HAP-1 (cell line): ENCODE results near the gene ENTHD1.
"Not testable (repeated sequence)": the region's sequence is repeated elsewhere in the genome, so short reads cannot be mapped to it uniquely, and the experiment has no call there.

ENCODE experiments used
- DNase-seq, 2 experiments: peaks; one replicate each; pipeline ENCODE4 v3.0.0-alpha.2; 2016 to 2020; ENCODE audit warnings: low spot score in 2 of 2
- H3K27me3 ChIP-seq: fragments of 250-450 bp; sonication (Bioruptor Pico); 2 replicates; pipeline ENCODE4 v1.5.1; 2020; ENCODE audit warnings: low read depth, mild to moderate bottlenecking, moderate library complexity
- H3K36me3 ChIP-seq: fragments of 250-450 bp; sonication (Bioruptor Pico); replicated peaks from 2 replicates; pipeline ENCODE4 v1.5.1; 2020; ENCODE audit warnings: mild to moderate bottlenecking
- H3K4me1 ChIP-seq: fragments of 250-450 bp; sonication (Bioruptor Pico); 2 replicates; pipeline ENCODE4 v1.5.1; 2020; ENCODE audit warnings: mild to moderate bottlenecking
- H3K4me3 ChIP-seq: fragments of 250-450 bp; sonication (Bioruptor Pico); 2 replicates; pipeline ENCODE4 v1.5.1; 2020; ENCODE audit warnings: mild to moderate bottlenecking, moderate library complexity
- H3K9me3 ChIP-seq: fragments of 250-450 bp; sonication (Bioruptor Pico); 2 replicates; pipeline ENCODE4 v1.5.1; 2020; ENCODE audit warnings: mild to moderate bottlenecking, moderate library complexity
- in situ Hi-C: fragments of 300-500 bp; cut with MboI; formaldehyde crosslinking; loops from 3 replicates; pipeline ENCODE4 v1.14.3; 2020; ENCODE audit warnings: low sequenced_read_pairs, inconsistent platforms, mixed read lengths

The ENTHD1 gene

DNA sequence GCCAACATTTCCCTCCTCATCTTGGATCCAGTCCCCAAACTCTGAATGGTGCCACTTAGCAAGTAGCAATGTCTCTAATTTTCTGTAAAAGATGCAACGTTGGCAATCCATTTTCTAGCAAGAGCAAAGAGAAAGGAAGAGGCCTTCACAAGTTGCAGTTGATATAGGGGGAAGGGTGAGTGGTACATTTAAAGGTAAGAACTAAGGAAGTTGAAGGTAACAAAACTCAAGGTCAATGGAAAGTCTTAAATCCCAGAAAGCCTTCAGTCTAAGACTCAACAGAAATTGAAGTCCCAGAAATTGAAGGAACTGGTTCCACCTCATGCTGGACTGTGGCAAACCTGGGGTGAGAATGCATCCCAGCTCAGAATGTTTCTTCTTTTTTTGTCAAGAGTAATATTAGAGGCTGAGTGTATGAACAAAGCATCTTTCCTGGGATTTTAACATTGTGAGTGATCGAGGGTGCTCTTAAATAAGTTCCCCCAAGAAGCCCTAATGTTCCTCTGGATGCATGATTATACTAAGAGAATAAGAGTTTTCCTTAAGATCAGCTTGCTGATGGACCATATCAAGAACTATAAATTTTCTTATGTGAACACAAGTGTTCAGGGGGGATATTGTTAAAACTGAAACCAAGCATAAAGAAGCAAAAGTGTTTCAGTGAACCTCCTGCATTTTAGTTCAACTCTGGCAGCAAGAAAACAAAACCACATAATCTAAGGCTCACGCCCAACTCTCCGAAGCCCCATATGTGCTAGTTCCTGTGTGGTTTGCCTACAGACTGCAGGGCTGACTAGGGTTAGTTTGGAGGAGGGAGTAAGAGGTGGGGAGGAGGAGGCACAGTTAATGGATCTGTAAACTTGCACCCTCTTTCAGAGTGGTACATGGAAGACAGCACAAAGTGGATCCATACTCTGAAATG lies 7.0 kb upstream of the ENTHD1 start, which contains the start of gene GRAP2:
Gene GRAP2, plus strand, starts transcription at position 779 of the 922 bp plus-strand sequence. CDS start 46,023 bp downstream, outside the sequence.
- in situ Hi-C loops: no loop called here
- H3K27me3 ChIP-seq: no peaks in the 10 kb centered on the region
- H3K9me3 ChIP-seq: no peaks in the 10 kb centered on the region
- H3K4me1 ChIP-seq: peaks cover 5% of the 10 kb centered on the region
- DNase-seq: no peak
- H3K4me3 ChIP-seq: no peak within 1 kb of the TSS
- H3K36me3 ChIP-seq: no peaks in the 10 kb centered on the region

DNA sequence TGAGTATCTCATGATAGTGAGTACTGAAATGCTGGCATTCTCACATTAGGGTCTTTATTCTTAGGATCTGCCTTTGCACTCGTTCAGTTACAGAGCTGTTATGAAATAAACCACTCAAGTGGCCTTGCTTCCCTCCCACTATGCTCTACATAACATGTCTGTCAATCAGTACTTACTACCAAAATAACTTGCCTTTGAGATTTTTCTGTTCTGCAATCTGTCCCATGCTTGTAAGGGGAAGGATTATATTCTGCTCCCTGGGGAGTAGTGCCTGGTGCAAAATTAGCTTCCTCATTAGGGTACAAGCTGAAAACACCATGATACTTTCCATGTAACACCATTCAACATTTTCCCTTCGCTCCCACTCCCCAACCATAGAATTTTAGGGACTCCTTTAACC lies 5.4 kb upstream of the ENTHD1 start:
- Histone ChIP-seq H3K36me3 (no peaks in the 10 kb centered on the region), H3K4me3 (no peak overlapping the region), H3K9me3 (no peaks in the 10 kb centered on the region), H3K4me1 (no peaks in the 10 kb centered on the region; the same call in 1 of the 2 replicates), H3K27me3 (no peaks in the 10 kb centered on the region)
- in situ Hi-C loops: no loop called here
- DNase-seq: no peak

- Histone ChIP-seq H3K4me3 (no peak overlapping the region), H3K9me3 (no peaks in the 10 kb centered on the region), H3K36me3 (no peaks in the 10 kb centered on the region), H3K4me1 (no peaks in the 10 kb centered on the region; the same call in 1 of the 2 replicates), H3K27me3 (no peaks in the 10 kb centered on the region)
- in situ Hi-C loops: no loop called here
- no peak for DNase-seq
Measured at GRCh38 chr22:39897841-39898240, 4.3 kb upstream of the ENTHD1 start.

DNA sequence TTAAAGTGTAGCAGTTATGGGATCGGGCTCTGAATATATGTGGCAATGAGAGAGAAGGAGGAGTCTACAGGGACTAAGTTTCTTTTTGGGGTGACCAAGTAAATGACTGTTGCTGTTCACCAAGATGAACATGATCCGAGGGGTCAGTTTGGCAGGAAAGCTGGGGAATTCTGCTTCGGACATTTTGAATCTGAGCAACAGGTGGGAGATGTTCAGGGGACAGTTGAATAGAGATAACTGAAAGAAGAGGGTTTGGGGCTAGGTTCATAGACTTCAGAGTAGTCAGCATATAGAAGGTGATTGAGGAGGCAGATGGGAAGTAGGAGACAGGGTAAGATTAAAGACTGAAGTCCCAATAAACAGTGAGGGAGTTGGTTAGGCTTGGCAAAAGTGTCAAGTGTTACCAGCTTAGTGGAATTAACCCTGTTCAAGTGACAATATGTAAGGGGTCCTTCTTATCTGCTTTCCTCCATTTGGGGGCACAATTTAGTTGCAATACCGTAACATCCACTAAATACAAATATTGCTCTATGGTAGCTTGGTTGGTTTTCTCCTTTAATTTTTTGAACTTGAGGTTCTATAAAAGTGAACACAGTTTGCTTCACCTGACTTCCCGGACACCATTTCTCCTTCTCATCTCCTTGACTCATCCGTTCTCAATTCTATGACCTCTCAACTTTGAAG lies 2.9 kb upstream of the ENTHD1 start:
- Histone ChIP-seq H3K4me3 (no peak overlapping the region), H3K36me3 (no peaks in the 10 kb centered on the region), H3K27me3 (no peaks in the 10 kb centered on the region), H3K4me1 (no peaks in the 10 kb centered on the region), H3K9me3 (no peaks in the 10 kb centered on the region)
- DNase-seq: no peak
- in situ Hi-C loops: no loop called here

- in situ Hi-C loops: no loop called here
- Histone ChIP-seq H3K36me3 (no peaks in the 10 kb centered on the region), H3K27me3 (no peaks in the 10 kb centered on the region), H3K4me3 (no peak overlapping the region), H3K9me3 (no peaks in the 10 kb centered on the region), H3K4me1 (no peaks in the 10 kb centered on the region)
- no peak for DNase-seq
Measured at GRCh38 chr22:39895682-39896081, 2.1 kb upstream of the ENTHD1 start.

GRCh38 chr22:39894554-39895092 lies 1.1 kb upstream of the ENTHD1 start:
- no peak overlapping the region for H3K4me3 ChIP-seq
- in situ Hi-C loops: no loop called here
- no peaks in the 10 kb centered on the region for H3K9me3 ChIP-seq
- H3K27me3 ChIP-seq: no peaks in the 10 kb centered on the region
- H3K4me1 ChIP-seq: no peaks in the 10 kb centered on the region
- no peaks in the 10 kb centered on the region for H3K36me3 ChIP-seq
- no peak for DNase-seq

DNA sequence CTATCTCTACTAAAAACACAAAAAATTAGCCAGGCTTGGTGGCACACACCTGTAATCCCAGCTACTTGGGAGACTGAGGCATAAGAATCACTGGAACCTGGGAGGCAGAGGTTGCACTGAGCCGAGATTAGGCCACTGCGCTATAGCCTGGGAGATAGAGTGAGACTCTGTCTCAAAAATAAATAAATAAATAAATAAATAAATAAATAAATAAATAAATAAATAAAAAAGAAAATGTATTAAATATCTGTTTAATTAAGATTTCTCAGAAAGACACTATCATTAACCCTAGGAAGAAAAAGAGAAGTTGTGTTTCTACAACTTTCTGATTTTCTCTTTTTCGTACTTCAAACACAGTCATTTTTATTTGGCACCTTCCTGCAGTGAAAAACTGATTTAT lies 3.6 kb downstream of the ENTHD1 start:
- H3K36me3 ChIP-seq, H3K9me3 ChIP-seq, H3K27me3 ChIP-seq, in situ Hi-C loops, H3K4me3 ChIP-seq, H3K4me1 ChIP-seq, DNase-seq: not testable (repeated sequence)

GRCh38 chr22:39883057-39883456 lies 10.5 kb downstream of the ENTHD1 start:
- no peak for DNase-seq
- in situ Hi-C loops: no loop called here
- H3K4me1 ChIP-seq: no peaks in the 10 kb centered on the region

DNA sequence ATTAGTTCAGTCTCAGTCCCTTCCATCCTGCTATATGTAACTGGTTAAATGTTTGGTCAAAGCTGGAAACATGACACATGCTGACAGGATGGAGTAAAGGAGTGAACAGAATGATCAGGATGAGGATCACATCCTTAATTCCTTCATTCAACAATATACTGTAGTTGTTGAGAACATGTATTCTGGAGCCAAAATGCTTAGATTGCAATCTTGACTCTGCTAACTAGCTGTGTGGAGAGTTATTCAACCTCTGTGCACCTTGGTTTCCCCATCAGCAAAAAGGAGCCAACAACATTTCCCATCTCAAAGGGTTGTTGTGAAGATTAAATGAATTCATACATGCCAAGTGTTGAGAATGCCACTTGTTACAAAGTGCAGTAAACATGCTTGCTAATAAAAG lies 12.8 kb downstream of the ENTHD1 start:
- H3K9me3 ChIP-seq: no peaks in the 10 kb centered on the region
- no peak overlapping the region for H3K4me3 ChIP-seq
- in situ Hi-C loops: no loop called here
- H3K4me1 ChIP-seq: no peaks in the 10 kb centered on the region
- no peaks in the 10 kb centered on the region for H3K27me3 ChIP-seq
- DNase-seq: no peak
- no peaks in the 10 kb centered on the region for H3K36me3 ChIP-seq

More at GRCh38 chr22:39883057-39883456, 10.5 kb downstream of the ENTHD1 start:
- Histone ChIP-seq H3K36me3 (no peaks in the 10 kb centered on the region), H3K9me3 (no peaks in the 10 kb centered on the region), H3K27me3 (no peaks in the 10 kb centered on the region), H3K4me3 (no peak overlapping the region)

DNA sequence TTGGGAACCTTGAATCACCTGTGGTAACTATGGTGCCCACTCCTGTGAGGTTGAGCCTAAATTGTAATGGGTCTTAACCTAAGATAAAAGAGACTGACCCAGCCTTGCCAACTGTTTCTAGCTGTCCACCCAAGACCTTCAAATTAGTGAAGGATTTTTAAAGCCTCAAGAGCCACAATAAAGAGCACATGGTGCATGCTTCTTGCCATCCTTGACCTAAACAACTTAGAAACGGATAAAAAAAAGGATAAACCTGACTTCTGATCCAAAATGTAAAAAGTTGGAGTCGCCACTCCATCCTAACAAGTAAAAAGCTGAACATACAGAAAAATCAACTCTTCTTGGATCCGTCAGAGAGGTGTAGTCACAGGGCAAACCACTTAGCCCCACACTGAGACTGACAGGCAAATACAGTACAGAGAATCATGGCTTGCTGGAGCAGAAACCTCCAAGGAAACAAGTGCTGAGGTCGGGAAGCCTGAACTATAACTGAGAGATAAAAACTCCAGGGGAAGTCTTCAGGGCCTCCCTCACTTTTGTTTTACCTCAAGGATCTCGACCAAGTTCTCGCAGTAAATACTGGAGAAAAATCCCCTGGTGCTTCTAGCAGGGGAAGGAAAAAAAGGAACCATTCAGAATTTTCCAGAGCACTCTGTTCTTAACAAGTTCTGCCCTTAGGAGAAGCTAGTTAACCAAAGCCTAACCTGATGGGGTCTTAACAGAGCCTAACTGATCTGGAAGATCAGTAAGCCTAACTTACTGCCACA lies 16.3 kb downstream of the ENTHD1 start:
- in situ Hi-C loops: no loop called here
- H3K9me3 ChIP-seq: no peaks in the 10 kb centered on the region
- peaks cover 4% of the 10 kb centered on the region for H3K4me1 ChIP-seq
- H3K36me3 ChIP-seq: no peaks in the 10 kb centered on the region
- H3K27me3 ChIP-seq: no peaks in the 10 kb centered on the region
- DNase-seq: no peak
- H3K4me3 ChIP-seq: no peak overlapping the region

DNA sequence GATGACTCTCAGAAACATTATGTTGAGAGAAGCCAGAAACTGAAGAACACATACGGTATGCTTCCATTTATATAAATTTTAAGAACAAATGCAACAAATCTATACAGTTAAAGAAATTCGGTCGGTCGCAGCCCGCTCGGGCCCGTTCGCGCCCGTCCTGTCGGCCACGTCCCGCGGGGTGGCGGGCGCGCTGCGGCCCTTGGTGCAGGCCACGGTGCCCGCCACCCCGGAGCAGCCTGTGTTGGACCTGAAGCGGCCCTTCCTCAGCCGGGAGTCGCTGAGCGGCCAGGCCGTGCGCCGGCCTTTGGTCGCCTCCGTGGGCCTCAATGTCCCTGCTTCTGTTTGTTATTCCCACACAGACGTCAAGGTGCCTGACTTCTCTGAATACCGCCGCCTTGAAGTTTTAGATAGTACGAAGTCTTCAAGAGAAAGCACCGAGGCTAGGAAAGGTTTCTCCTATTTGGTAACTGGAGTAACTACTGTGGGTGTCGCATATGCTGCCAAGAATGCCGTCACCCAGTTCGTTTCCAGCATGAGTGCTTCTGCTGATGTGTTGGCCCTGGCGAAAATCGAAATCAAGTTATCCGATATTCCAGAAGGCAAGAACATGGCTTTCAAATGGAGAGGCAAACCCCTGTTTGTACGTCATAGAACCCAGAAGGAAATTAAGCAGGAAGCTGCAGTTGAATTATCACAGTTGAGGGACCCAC lies 18.2 kb downstream of the ENTHD1 start:
- DNase-seq, H3K4me3 ChIP-seq: not testable (repeated sequence)

DNA sequence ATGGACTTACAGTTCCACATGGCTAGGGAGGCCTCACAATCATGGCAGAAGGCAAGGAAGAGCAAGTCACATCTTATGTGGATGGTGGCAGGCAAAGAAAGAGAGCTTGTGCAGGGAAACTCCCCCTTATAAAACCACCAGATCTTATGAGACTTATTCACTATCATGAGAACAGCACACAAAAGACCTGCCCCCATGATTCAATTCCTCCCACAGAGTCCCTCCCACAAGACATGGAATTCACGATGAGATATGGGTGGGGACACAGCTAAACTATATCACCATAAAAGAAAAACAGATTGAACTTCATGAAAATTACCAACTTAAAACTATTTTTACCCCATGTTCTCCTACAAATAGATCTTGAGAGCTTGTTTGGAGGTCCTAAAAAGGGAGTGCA lies 19.6 kb downstream of the ENTHD1 start:
- Histone ChIP-seq H3K4me1 (peaks cover 8% of the 10 kb centered on the region), H3K4me3 (no peak overlapping the region), H3K9me3 (no peaks in the 10 kb centered on the region), H3K27me3 (no peaks in the 10 kb centered on the region), H3K36me3 (no peaks in the 10 kb centered on the region)
- DNase-seq: no peak
- in situ Hi-C loops: no loop called here

More for the DNA sequence above, 18.2 kb downstream of the ENTHD1 start:
- H3K36me3 ChIP-seq, H3K9me3 ChIP-seq, H3K27me3 ChIP-seq, H3K4me1 ChIP-seq, in situ Hi-C loops: not testable (repeated sequence)

DNA sequence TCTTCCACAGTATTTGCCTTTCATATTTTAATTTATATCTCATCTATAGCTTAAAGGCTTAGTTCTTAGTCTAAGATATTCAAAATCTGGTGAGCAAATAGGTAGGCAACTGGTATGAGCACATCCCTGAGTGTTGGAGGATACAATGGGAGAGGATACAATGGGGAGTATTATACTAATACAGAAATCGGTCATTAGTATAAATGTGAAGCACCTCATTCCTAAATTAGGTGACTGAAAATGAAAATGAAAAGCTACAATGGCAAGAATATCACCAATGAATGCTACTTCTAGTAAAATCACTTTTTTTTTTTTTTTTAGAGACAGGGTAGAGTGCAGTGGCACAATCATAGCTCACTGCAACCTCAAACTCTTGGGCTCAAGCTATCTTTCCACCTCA lies 21.0 kb downstream of the ENTHD1 start:
- no peak overlapping the region for H3K4me3 ChIP-seq
- no peaks in the 10 kb centered on the region for H3K36me3 ChIP-seq
- H3K4me1 ChIP-seq: peaks cover 8% of the 10 kb centered on the region
- in situ Hi-C loops: no loop called here
- no peaks in the 10 kb centered on the region for H3K27me3 ChIP-seq
- DNase-seq: peak in 1 of 2 experiments; percentile 22
- no peaks in the 10 kb centered on the region for H3K9me3 ChIP-seq
